H1 (cell line): ENCODE results near the gene BCKDHB. TPM values are rescaled to one million over a fixed set of nuclear protein-coding genes. Genes with fewer than 3 reads are reported as not detected.

Experiments
- CTCF ChIA-PET: fragments of 300-600 bp; sonication (Branson Sonifier 250); formaldehyde crosslinking; loops from one replicate; lab custom pipeline; 2021; ENCODE audit not compliant: partially characterized antibody; lab: Charles Lee
- POLR2A ChIA-PET: fragments of 300-600 bp; sonication (Branson Sonifier 250); formaldehyde crosslinking; loops from one replicate; lab custom pipeline; 2021; ENCODE audit warnings: inconsistent platforms; ENCODE audit not compliant: partially characterized antibody; lab: Charles Lee
- DNase-seq, 2 experiments: peaks; one replicate each; pipeline versions ENCODE4 v3.0.0 to v3.0.0-alpha.2; 2010 to 2022; ENCODE audit warnings: low spot score in 2 of 2, low read depth in 1 of 2, mixed read lengths in 1 of 2
- FAIRE-seq: peaks from 2 replicates; lab custom pipeline; 2011; peaks lifted over from hg19 to GRCh38; lab: Jason Lieb, UNC
- H2AFZ ChIP-seq: 2 replicates; pipeline ENCODE4 v1.8.1; 2012; ENCODE audit warnings: low read length, inconsistent platforms
- H2AK5ac ChIP-seq: 2 replicates; pipeline ENCODE4 v1.6.1; 2013; ENCODE audit warnings: low read depth, low read length
- H2BK120ac ChIP-seq: replicated peaks from 2 replicates; pipeline ENCODE3; 2013; ENCODE audit warnings: low read depth, low read length, inconsistent platforms
- H2BK12ac ChIP-seq: 2 replicates; pipeline ENCODE4 v1.6.1; 2013; ENCODE audit warnings: low read depth, low read length
- H2BK15ac ChIP-seq: 2 replicates; pipeline ENCODE4 v1.6.1; 2013; ENCODE audit warnings: low read length
- H2BK20ac ChIP-seq: 2 replicates; pipeline ENCODE4 v1.6.1; 2013; ENCODE audit warnings: low read length
- H2BK5ac ChIP-seq: 2 replicates; pipeline ENCODE4 v1.6.1; 2013; ENCODE audit warnings: low read depth, low read length
- H3K14ac ChIP-seq: 2 replicates; pipeline ENCODE4 v1.6.1; 2013; ENCODE audit warnings: inconsistent platforms; ENCODE audit not compliant: insufficient read length
- H3K18ac ChIP-seq: 2 replicates; pipeline ENCODE4 v1.6.1; 2013; ENCODE audit warnings: low read length; ENCODE audit errors: extremely low read depth
- H3K23ac ChIP-seq: 2 replicates; pipeline ENCODE4 v1.6.1; 2013; ENCODE audit warnings: inconsistent platforms; ENCODE audit not compliant: insufficient read length
- H3K23me2 ChIP-seq: 2 replicates; pipeline ENCODE4 v1.6.1; 2013; ENCODE audit warnings: low read depth, low read length
- H3K27ac ChIP-seq: 2 replicates; pipeline ENCODE4 v1.6.1; 2011; ENCODE audit warnings: low read depth, low read length, inconsistent platforms
- H3K27me3 ChIP-seq, 4 experiments: replicated peaks in 1 of 4; 1 replicate in 1 of 4; 2 replicates in 3 of 4; pipeline versions ENCODE4 v1.6.1 to v1.8.1; 2011 to 2013; ENCODE audit warnings: low read length in 3 of 4, mild to moderate bottlenecking in 3 of 4, inconsistent platforms in 2 of 4, mixed read lengths in 2 of 4, moderate library complexity in 1 of 4; ENCODE audit not compliant: control insufficient read depth in 3 of 4, insufficient read depth in 3 of 4; ENCODE audit errors: extremely low read depth in 1 of 4
- H3K36me3 ChIP-seq, 4 experiments: 2 replicates each; pipeline versions ENCODE4 v1.6.1 to v1.8.1; 2011 to 2013; ENCODE audit warnings: mild to moderate bottlenecking in 4 of 4, low read length in 3 of 4, moderate library complexity in 2 of 4, control low read depth in 1 of 4, inconsistent platforms in 1 of 4; ENCODE audit not compliant: insufficient read depth in 4 of 4, control insufficient read depth in 2 of 4
- H3K4ac ChIP-seq: replicated peaks from 2 replicates; pipeline ENCODE3; 2013; ENCODE audit warnings: low read length, low read depth, mixed read lengths, inconsistent platforms; ENCODE audit not compliant: insufficient read length
- H3K4me1 ChIP-seq, 4 experiments: replicated peaks in 1 of 4; 1 replicate in 1 of 4; 2 replicates in 3 of 4; pipeline versions ENCODE4 v1.6.1 to v1.8.1; 2011 to 2013; ENCODE audit warnings: low read length in 3 of 4, inconsistent platforms in 2 of 4, mixed read lengths in 1 of 4; ENCODE audit not compliant: insufficient read depth in 4 of 4, control insufficient read depth in 3 of 4
- H3K4me2 ChIP-seq, 2 experiments: 2 replicates each; pipeline versions ENCODE4 v1.6.1 to v1.8.1; 2011 to 2013; ENCODE audit warnings: low read depth in 2 of 2, low read length in 2 of 2, control low read depth in 1 of 2, inconsistent platforms in 1 of 2, mild to moderate bottlenecking in 1 of 2; ENCODE audit not compliant: insufficient read depth in 1 of 2
- H3K4me3 ChIP-seq, 4 experiments: fragments of 200-600, 300-600 bp in 1 of 4; sonication (generic), shearing (Covaris generic), sonication (Bioruptor Twin) in 1 of 4; 2 replicates each; pipeline versions ENCODE4 v1.5.1 to v1.8.1; 2011 to 2016; ENCODE audit warnings: low read length in 4 of 4, low read depth in 3 of 4, control low read depth in 2 of 4, inconsistent platforms in 2 of 4, mild to moderate bottlenecking in 2 of 4, mixed read lengths in 1 of 4, moderate library complexity in 1 of 4; ENCODE audit not compliant: insufficient read depth in 2 of 4; ENCODE audit errors: extremely low read depth in 1 of 4
- H3K56ac ChIP-seq: replicated peaks from 2 replicates; pipeline ENCODE3; 2013; ENCODE audit warnings: low read depth, mild to moderate bottlenecking, mixed read lengths, low read length, inconsistent platforms; ENCODE audit not compliant: insufficient read length
- H3K79me1 ChIP-seq: 2 replicates; pipeline ENCODE4 v1.6.1; 2013; ENCODE audit warnings: low read depth, low read length, control low read depth
- H3K79me2 ChIP-seq, 2 experiments: 2 replicates each; pipeline versions ENCODE4 v1.6.1 to v1.8.1; 2012 to 2013; ENCODE audit warnings: low read length in 2 of 2, mild to moderate bottlenecking in 2 of 2, inconsistent platforms in 1 of 2; ENCODE audit not compliant: insufficient read depth in 2 of 2, control insufficient read depth in 1 of 2
- H3K9ac ChIP-seq, 4 experiments: replicated peaks in 1 of 4; 1 replicate in 1 of 4; 2 replicates in 3 of 4; pipeline versions ENCODE4 v1.6.1 to v1.8.1; 2011 to 2013; ENCODE audit warnings: low read depth in 3 of 4, low read length in 3 of 4, control low read depth in 2 of 4, mild to moderate bottlenecking in 2 of 4, moderate library complexity in 2 of 4, inconsistent platforms in 1 of 4; ENCODE audit errors: extremely low read depth in 1 of 4
- H3K9me3 ChIP-seq, 2 experiments: 2 replicates each; pipeline versions ENCODE4 v1.6.1 to v1.8.1; 2012 to 2013; ENCODE audit warnings: mild to moderate bottlenecking in 2 of 2, moderate library complexity in 2 of 2, control low read depth in 1 of 2, inconsistent platforms in 1 of 2, low read depth in 1 of 2, low read length in 1 of 2, mixed read lengths in 1 of 2; ENCODE audit not compliant: insufficient read depth in 2 of 2
- H4K20me1 ChIP-seq, 2 experiments: replicated peaks in 1 of 2; 2 replicates each; pipeline versions ENCODE3 to v1.8.1; 2011 to 2013; ENCODE audit warnings: inconsistent platforms in 2 of 2, low read length in 2 of 2, mild to moderate bottlenecking in 1 of 2; ENCODE audit not compliant: insufficient read depth in 2 of 2, control insufficient read depth in 1 of 2
- H4K5ac ChIP-seq: 2 replicates; pipeline ENCODE4 v1.6.1; 2013; ENCODE audit warnings: low read length, low read depth, mixed read lengths, inconsistent platforms; ENCODE audit not compliant: insufficient read length
- H4K8ac ChIP-seq: 2 replicates; pipeline ENCODE4 v1.8.0; 2013; ENCODE audit warnings: mild to moderate bottlenecking, moderate library complexity, low read length, inconsistent platforms; ENCODE audit not compliant: insufficient read depth; ENCODE audit errors: extremely low read depth
- H4K91ac ChIP-seq: replicated peaks from 2 replicates; pipeline ENCODE3; 2013; ENCODE audit warnings: low read length, mixed read lengths, inconsistent platforms; ENCODE audit not compliant: insufficient read length
- BACH1 ChIP-seq: IDR thresholded peaks from 2 replicates; pipeline ENCODE4 v1.6.1; 2012; ENCODE audit warnings: low read length, improper control_type of control experiment
- BCL11A ChIP-seq, 2 experiments: IDR thresholded peaks; one replicate each; pipeline ENCODE4 v1.6.1; 2011; ENCODE audit warnings: low read depth in 2 of 2, low read length in 2 of 2, mild to moderate bottlenecking in 2 of 2
- EZH2 ChIP-seq: fragments of 200-600 bp; sonication (generic); IDR thresholded peaks from 2 replicates; pipeline ENCODE4 v1.7.1; 2012; ENCODE audit warnings: low read depth, mild to moderate bottlenecking, moderate library complexity, low read length, inconsistent platforms; ENCODE audit not compliant: severe bottlenecking
- HDAC6 ChIP-seq: IDR thresholded peaks from one replicate; pipeline ENCODE4 v1.7.1; 2012; ENCODE audit warnings: low read depth, mild to moderate bottlenecking, inconsistent platforms, low read length, moderate library complexity
- NANOG ChIP-seq: IDR thresholded peaks from 2 replicates; pipeline ENCODE4 v1.6.1; 2011; ENCODE audit warnings: low read length, low read depth, mild to moderate bottlenecking, inconsistent platforms; ENCODE audit not compliant: insufficient read depth, poor library complexity, severe bottlenecking
- SIX5 ChIP-seq: IDR thresholded peaks from 2 replicates; pipeline ENCODE4 v1.6.1; 2011; ENCODE audit warnings: mild to moderate bottlenecking, low read depth, low read length
- SUZ12 ChIP-seq: fragments of 200-600 bp; sonication (generic); IDR thresholded peaks from 2 replicates; pipeline ENCODE4 v1.6.1; 2012; ENCODE audit warnings: mild to moderate bottlenecking, inconsistent platforms, low read length, moderate library complexity, mixed read lengths
- USF2 ChIP-seq: IDR thresholded peaks from 2 replicates; pipeline ENCODE4 v1.6.1; 2011; ENCODE audit warnings: low read length, improper control_type of control experiment
- WGBS, 2 experiments: shearing (Covaris generic) in 1 of 2; methylation state at CpG; one replicate each; pipeline versions ENCODE4 v1.1.6 to v1.1.7; 2013 to 2015; ENCODE audit warnings: low lambda C conversion rate in 2 of 2, mixed read lengths in 2 of 2, inconsistent platforms in 1 of 2, low coverage in 1 of 2, missing lambda C conversion rate in 1 of 2; ENCODE audit not compliant: insufficient replicate concordance in 2 of 2, insufficient coverage in 1 of 2, insufficient read length in 1 of 2; ENCODE audit errors: extremely low coverage in 1 of 2, missing lambda C conversion rate in 1 of 2; 5-methylcytosine and 5-hydroxymethylcytosine counted together
- polyA plus RNA-seq, 7 experiments: library from polyadenylated mRNA; depleted of rRNA in 3 of 7; stranded (reverse) in 5 of 7; unstranded in 2 of 7; fragments of >200 nt in 5 of 7; fragments of 200-250 nt in 2 of 7; gene quantifications; 1 replicate in 5 of 7; 2 replicates in 1 of 7; 4 replicates in 1 of 7; pipeline versions ENCODE4 v1.2.1 to v1.2.3, GENCODE V29; 2011 to 2013; ENCODE audit warnings: missing spikeins in 2 of 7, mixed read lengths in 2 of 7
- total RNA-seq: library from RNA; stranded (reverse); fragmentation: NEBNext Ultra II Directional; extraction: Animal tissue kit (Norgen Biotek cat#: 25700); gene quantifications from 2 replicates; pipeline ENCODE4 v1.2.1, GENCODE V29; 2021

BCKDHB gene
- total and polyA plus RNA-seq, 2 of the 8 experiments (the other 6 are each of a cell fraction or from before 2014, with no cell fraction given): 22.1 to 30.8 TPM

GRCh38 chr6:80287607-80288006 lies 181.1 kb downstream of the BCKDHB start:
- no peaks in the 10 kb centered on the region for H3K27me3 ChIP-seq

More at GRCh38 chr6:80287607-80288006, 181.1 kb downstream of the BCKDHB start:
- ChIA-PET POLR2A (no interaction called here), CTCF (no interaction called here)
- no peak overlapping the region for H3K27ac ChIP-seq
- H3K4me1 ChIP-seq: peaks cover 0 to 2% (median 0%) of the 10 kb centered on the region in 4 experiments; a peak in 1 of 7 replicates
- FAIRE-seq: no peak
- H4K5ac ChIP-seq: no peak overlapping the region
- H3K9me3 ChIP-seq: peaks cover 2 to 5% of the 10 kb centered on the region in 2 experiments; a peak in 3 of 4 replicates
- H4K8ac ChIP-seq: no peak overlapping the region
- WGBS, 2 experiments: 83% methylated on average over 3 of the region's 3 CpGs; no CpG with 5 or more reads in 1 of the 2 experiments
- no peaks in the 10 kb centered on the region for H3K79me2 ChIP-seq
- H3K23ac ChIP-seq: no peak overlapping the region
- H3K4me2 ChIP-seq: no peak overlapping the region
- no peak overlapping the region for H3K4ac ChIP-seq
- H3K36me3 ChIP-seq: peaks cover 0 to 1% (median 0%) of the 10 kb centered on the region in 4 experiments; a peak in 2 of 8 replicates
- no peak overlapping the region for H2AK5ac ChIP-seq
- no peaks in the 10 kb centered on the region for H3K23me2 ChIP-seq
- H2BK12ac ChIP-seq: no peak overlapping the region
- H2BK15ac ChIP-seq: no peak overlapping the region
- H4K91ac ChIP-seq: no peak overlapping the region
- H2BK120ac ChIP-seq: no peak overlapping the region
- no peak overlapping the region; the same call in 1 of the 2 replicates for H2BK5ac ChIP-seq
- no peak overlapping the region for H3K9ac ChIP-seq
- no peaks in the 10 kb centered on the region for H4K20me1 ChIP-seq
- no peaks in the 10 kb centered on the region for H3K79me1 ChIP-seq
- no peak overlapping the region for H3K14ac ChIP-seq
- no peak overlapping the region for H2AFZ ChIP-seq
- H3K18ac ChIP-seq: no peak overlapping the region
- no peak overlapping the region for H3K4me3 ChIP-seq
- TF ChIP-seq HDAC6: no peak
- no peak for TF ChIP-seq SUZ12
- TF ChIP-seq SIX5: no peak
- no peak for TF ChIP-seq NANOG
- no peak for TF ChIP-seq EZH2
- no peak for TF ChIP-seq BACH1
- no peak for TF ChIP-seq BCL11A (IDR thresholded peaks at IDR 0.05; ENCODE audit: low read depth in 2 of 2, low read length in 2 of 2)
- no peak for TF ChIP-seq USF2
- TF ChIP-seq, all 59 proteins: peak for 0
- no peak overlapping the region for H2BK20ac ChIP-seq
- no peak overlapping the region for H3K56ac ChIP-seq
- DNase-seq: no peak
